Lower leg skin (tissue), 3 donors: ENCODE results near the gene RASAL1.

Source experiments
- POLR2A ChIP-seq, 2 donors: fragments of 450-650 bp; IDR thresholded peaks; one replicate each; pipeline ENCODE4 v1.6.1; 2016 to 2017; ENCODE audit warnings: antibody characterized with exemption in 2 of 2, mild to moderate bottlenecking in 1 of 2, moderate library complexity in 1 of 2
- TF ChIP-seq, protein P1 (sequence below), 3 donors: fragments of 450-650 bp; IDR thresholded peaks; one replicate each; pipeline ENCODE4 v1.5.1; 2016; ENCODE audit warnings: antibody characterized with exemption in 3 of 3, mild to moderate bottlenecking in 3 of 3, moderate library complexity in 2 of 3

DNA sequence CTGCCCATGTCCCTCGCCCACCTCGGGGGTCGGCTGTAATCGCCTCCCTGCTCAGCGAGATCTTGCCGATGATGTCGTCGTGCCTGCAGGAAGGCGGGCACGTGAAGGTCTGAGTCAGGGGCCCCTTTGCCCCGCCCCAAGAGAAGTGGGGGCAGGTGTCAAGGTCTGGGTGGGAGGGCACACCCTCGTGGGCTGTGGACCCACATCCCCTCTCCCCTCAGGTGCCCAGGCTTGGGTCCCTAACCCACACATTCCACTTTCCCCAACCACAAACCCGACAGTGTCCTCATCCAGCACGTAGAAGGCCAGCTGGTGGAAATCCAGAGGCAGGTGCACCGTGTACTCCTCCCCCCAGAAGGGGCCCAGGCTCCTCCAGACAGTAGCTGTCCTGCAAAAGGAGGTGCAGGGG lies 7.8 kb downstream of the RASAL1 start:
- TF ChIP-seq, protein P1, sequence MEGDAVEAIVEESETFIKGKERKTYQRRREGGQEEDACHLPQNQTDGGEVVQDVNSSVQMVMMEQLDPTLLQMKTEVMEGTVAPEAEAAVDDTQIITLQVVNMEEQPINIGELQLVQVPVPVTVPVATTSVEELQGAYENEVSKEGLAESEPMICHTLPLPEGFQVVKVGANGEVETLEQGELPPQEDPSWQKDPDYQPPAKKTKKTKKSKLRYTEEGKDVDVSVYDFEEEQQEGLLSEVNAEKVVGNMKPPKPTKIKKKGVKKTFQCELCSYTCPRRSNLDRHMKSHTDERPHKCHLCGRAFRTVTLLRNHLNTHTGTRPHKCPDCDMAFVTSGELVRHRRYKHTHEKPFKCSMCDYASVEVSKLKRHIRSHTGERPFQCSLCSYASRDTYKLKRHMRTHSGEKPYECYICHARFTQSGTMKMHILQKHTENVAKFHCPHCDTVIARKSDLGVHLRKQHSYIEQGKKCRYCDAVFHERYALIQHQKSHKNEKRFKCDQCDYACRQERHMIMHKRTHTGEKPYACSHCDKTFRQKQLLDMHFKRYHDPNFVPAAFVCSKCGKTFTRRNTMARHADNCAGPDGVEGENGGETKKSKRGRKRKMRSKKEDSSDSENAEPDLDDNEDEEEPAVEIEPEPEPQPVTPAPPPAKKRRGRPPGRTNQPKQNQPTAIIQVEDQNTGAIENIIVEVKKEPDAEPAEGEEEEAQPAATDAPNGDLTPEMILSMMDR (IDR thresholded peaks at IDR 0.05) = no peak
- TF ChIP-seq POLR2A (IDR thresholded peaks at IDR 0.05) = no peak
